Activated T-cell treated with anti-CD3 and anti-CD28 coated beads for 48 hours (primary cell): ENCODE measurements around the gene DHRS4L2.

Experiments used
- DNase-seq: peaks from one replicate; pipeline ENCODE4 v3.0.0-alpha.2; 2020; ENCODE audit warnings: low read depth

DHRS4L2 gene

DNA sequence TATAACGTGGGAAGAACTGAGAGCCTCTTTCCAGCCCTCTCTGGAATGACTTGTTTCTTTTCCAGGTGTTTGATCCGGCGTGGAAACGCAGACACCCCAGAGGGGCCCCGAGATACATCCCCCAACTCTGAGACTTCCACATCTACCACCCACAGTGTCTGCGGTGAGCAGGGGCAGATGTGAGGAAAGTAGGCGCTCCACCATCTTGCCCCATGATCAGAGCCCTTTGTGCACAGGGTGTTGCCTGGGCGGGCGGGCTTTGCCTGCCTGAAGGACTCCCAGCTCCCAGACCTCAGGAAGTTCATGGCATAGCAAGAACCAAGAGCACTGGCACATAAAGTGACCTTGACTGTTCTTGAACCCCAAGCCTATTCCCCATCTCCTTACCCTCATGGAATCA lies 65.9 kb downstream of the DHRS4L2 start:
- DNase-seq = no peak
